HG03097 (cell line): ENCODE results near the gene NHSL2.

Experiments used
- ATAC-seq: cut with Tn5 transposase; IDR thresholded peaks from one replicate; pipeline ENCODE4 v1.9.1; 2021; ENCODE audit not compliant: unreplicated experiment, low FRiP score

Gene NHSL2

GRCh38 chrX:72125331-72126047 lies 214.8 kb downstream of the NHSL2 start:
- ATAC-seq = no peak

- no peak for ATAC-seq
Measured at GRCh38 chrX:72126048-72126415, 215.4 kb downstream of the NHSL2 start.

- ATAC-seq = peak; percentile 59
Measured at GRCh38 chrX:72126539-72127140, 216.0 kb downstream of the NHSL2 start.

- no peak for ATAC-seq
Measured at GRCh38 chrX:72127332-72127731, 216.7 kb downstream of the NHSL2 start.

GRCh38 chrX:72128183-72128834 lies 217.7 kb downstream of the NHSL2 start:
- ATAC-seq = no peak

- no peak for ATAC-seq
Measured at GRCh38 chrX:72128881-72129280, 218.2 kb downstream of the NHSL2 start.

- no peak for ATAC-seq
Measured at GRCh38 chrX:72129661-72130060, 219.0 kb downstream of the NHSL2 start.

- ATAC-seq = no peak
Measured at GRCh38 chrX:72130156-72130761, 219.6 kb downstream of the NHSL2 start.

- ATAC-seq = no peak
Measured at GRCh38 chrX:72130762-72131250, 220.2 kb downstream of the NHSL2 start.

- ATAC-seq = no peak
Measured at GRCh38 chrX:72131317-72132294, 221.0 kb downstream of the NHSL2 start, which contains the start of gene RTL5. RTL5 (minus strand) TSS chrX:72131915.

- no peak for ATAC-seq
Measured at GRCh38 chrX:72132456-72132855, 221.8 kb downstream of the NHSL2 start.

- ATAC-seq = no peak
Measured at GRCh38 chrX:72133851-72134546, 223.4 kb downstream of the NHSL2 start.

GRCh38 chrX:72137846-72138495 lies 227.3 kb downstream of the NHSL2 start:
- ATAC-seq = no peak

GRCh38 chrX:72139538-72139937 lies 228.9 kb downstream of the NHSL2 start:
- no peak for ATAC-seq

- ATAC-seq = peak; percentile 54
Measured at GRCh38 chrX:72141372-72142004, 230.8 kb downstream of the NHSL2 start.

- ATAC-seq = no peak
Measured at GRCh38 chrX:72142094-72142793, 231.6 kb downstream of the NHSL2 start.

GRCh38 chrX:72142794-72143608 lies 232.4 kb downstream of the NHSL2 start:
- ATAC-seq = no peak
